Mesendoderm (in vitro differentiated cells): ENCODE measurements around the gene PCNX1.
"Not testable (repeated sequence)": the region's sequence is repeated elsewhere in the genome, so short reads cannot be mapped to it uniquely, and the experiment has no call there.

Source experiments
- DNase-seq: peaks from one replicate; pipeline ENCODE4 v3.0.0; 2013
- H2AK5ac ChIP-seq: 2 replicates; pipeline ENCODE4 v1.6.1; 2013; ENCODE audit warnings: low read length, inconsistent platforms
- H2BK120ac ChIP-seq: 2 replicates; pipeline ENCODE4 v1.6.1; 2013; ENCODE audit warnings: low read depth, mild to moderate bottlenecking, low read length, moderate library complexity, mixed read lengths
- H2BK15ac ChIP-seq: replicated peaks from 2 replicates; pipeline ENCODE4 v1.6.1; 2013; ENCODE audit warnings: low read depth, mild to moderate bottlenecking, moderate library complexity
- H2BK5ac ChIP-seq: 2 replicates; pipeline ENCODE4 v1.6.1; 2013; ENCODE audit warnings: low read length, inconsistent platforms
- H3K18ac ChIP-seq: 2 replicates; pipeline ENCODE4 v1.6.1; 2013; ENCODE audit warnings: mild to moderate bottlenecking, low read length, mixed read lengths
- H3K23ac ChIP-seq: one replicate; pipeline ENCODE4 v1.6.1; 2013; ENCODE audit warnings: low read length
- H3K27ac ChIP-seq: 2 replicates; pipeline ENCODE4 v1.5.1; 2013; ENCODE audit warnings: low read depth, mild to moderate bottlenecking, inconsistent platforms, low read length, moderate library complexity
- H3K27me3 ChIP-seq: 2 replicates; pipeline ENCODE4 v1.6.1; 2013; ENCODE audit warnings: low read length, control low read depth, mild to moderate bottlenecking, inconsistent platforms; ENCODE audit not compliant: insufficient read depth, poor library complexity
- H3K36me3 ChIP-seq: 2 replicates; pipeline ENCODE4 v1.6.1; 2013; ENCODE audit warnings: low read length, inconsistent platforms; ENCODE audit not compliant: control insufficient read depth, insufficient read depth
- H3K4ac ChIP-seq: one replicate; pipeline ENCODE4 v1.6.1; 2013; ENCODE audit warnings: low read depth, mild to moderate bottlenecking, low read length, moderate library complexity
- H3K4me1 ChIP-seq: 2 replicates; pipeline ENCODE4 v1.6.1; 2013; ENCODE audit warnings: low read depth, low read length, inconsistent platforms; ENCODE audit not compliant: control insufficient read depth
- H3K4me2 ChIP-seq: 2 replicates; pipeline ENCODE4 v1.6.1; 2013; ENCODE audit warnings: low read length
- H3K4me3 ChIP-seq: 2 replicates; pipeline ENCODE4 v1.5.1; 2013; ENCODE audit warnings: mild to moderate bottlenecking, low read length
- H3K56ac ChIP-seq: one replicate; pipeline ENCODE4 v1.6.1; 2013; ENCODE audit warnings: low read length
- H3K79me1 ChIP-seq: 2 replicates; pipeline ENCODE4 v1.6.1; 2013; ENCODE audit warnings: low read length, inconsistent platforms
- H3K79me2 ChIP-seq: 2 replicates; pipeline ENCODE4 v1.6.1; 2013; ENCODE audit warnings: mild to moderate bottlenecking, low read length; ENCODE audit not compliant: control insufficient read depth, insufficient read depth
- H3K9ac ChIP-seq: 2 replicates; pipeline ENCODE4 v1.6.1; 2013; ENCODE audit warnings: low read length, inconsistent platforms
- H4K5ac ChIP-seq: one replicate; pipeline ENCODE4 v1.6.1; 2013; ENCODE audit warnings: low read length
- H4K8ac ChIP-seq: one replicate; pipeline ENCODE4 v1.6.1; 2013; ENCODE audit warnings: low read depth, mild to moderate bottlenecking, control low read depth, low read length, moderate library complexity
- WGBS: extraction: QIAGEN DNeasy Blood & Tissue Kit; methylation state at CpG from one replicate; pipeline ENCODE4 v1.1.7; 2013; ENCODE audit warnings: low lambda C conversion rate, missing lambda C conversion rate; ENCODE audit not compliant: insufficient coverage; ENCODE audit errors: extremely low coverage; 5-methylcytosine and 5-hydroxymethylcytosine counted together

PCNX1 gene

GRCh38 chr14:71142375-71143038, 235.2 kb downstream of the PCNX1 start:
- no peaks in the 10 kb centered on the region for H3K27me3 ChIP-seq
- no peak overlapping the region for H3K4me3 ChIP-seq
- no peak overlapping the region for H3K56ac ChIP-seq
- no peak overlapping the region for H4K5ac ChIP-seq
- H3K79me1 ChIP-seq = no peaks in the 10 kb centered on the region
- no peak overlapping the region for H4K8ac ChIP-seq
- no CpG with 5 or more reads among the region's 3 CpGs for WGBS
- no peak overlapping the region for H2BK15ac ChIP-seq
- DNase-seq = peak; percentile 24
- no peak overlapping the region for H2AK5ac ChIP-seq
- peaks cover 4% of the 10 kb centered on the region for H3K4me1 ChIP-seq
- no peak overlapping the region for H3K4ac ChIP-seq
- no peak overlapping the region for H2BK120ac ChIP-seq
- no peak overlapping the region for H3K9ac ChIP-seq
- no peak overlapping the region for H3K18ac ChIP-seq
- H3K4me2 ChIP-seq = no peak overlapping the region
- no peak overlapping the region for H3K23ac ChIP-seq
- H3K36me3 ChIP-seq = no peaks in the 10 kb centered on the region
- no peak overlapping the region for H2BK5ac ChIP-seq
- H3K27ac ChIP-seq = no peak overlapping the region
- no peaks in the 10 kb centered on the region for H3K79me2 ChIP-seq

GRCh38 chr14:71143381-71144290, 236.4 kb downstream of the PCNX1 start:
- peak overlapping the region; percentile 13 for H2AK5ac ChIP-seq
- no peak overlapping the region for H4K5ac ChIP-seq
- no CpG with 5 or more reads among the region's 9 CpGs for WGBS
- no peaks in the 10 kb centered on the region for H3K27me3 ChIP-seq
- H3K36me3 ChIP-seq = no peaks in the 10 kb centered on the region
- no peak overlapping the region for H3K4me2 ChIP-seq
- H2BK15ac ChIP-seq = no peak overlapping the region
- no peaks in the 10 kb centered on the region for H3K79me2 ChIP-seq
- peak overlapping the region; percentile 53 for H3K56ac ChIP-seq
- peaks cover 4% of the 10 kb centered on the region for H3K4me1 ChIP-seq
- H2BK5ac ChIP-seq = peak overlapping the region; percentile 69
- DNase-seq = peak; percentile 88
- H3K4me3 ChIP-seq = no peak overlapping the region
- H3K18ac ChIP-seq = no peak overlapping the region
- no peak overlapping the region for H3K23ac ChIP-seq
- H3K79me1 ChIP-seq = no peaks in the 10 kb centered on the region
- peak overlapping the region; percentile 3 for H2BK120ac ChIP-seq
- H4K8ac ChIP-seq = no peak overlapping the region
- H3K27ac ChIP-seq = no peak overlapping the region
- H3K4ac ChIP-seq = no peak overlapping the region
- no peak overlapping the region for H3K9ac ChIP-seq

DNA sequence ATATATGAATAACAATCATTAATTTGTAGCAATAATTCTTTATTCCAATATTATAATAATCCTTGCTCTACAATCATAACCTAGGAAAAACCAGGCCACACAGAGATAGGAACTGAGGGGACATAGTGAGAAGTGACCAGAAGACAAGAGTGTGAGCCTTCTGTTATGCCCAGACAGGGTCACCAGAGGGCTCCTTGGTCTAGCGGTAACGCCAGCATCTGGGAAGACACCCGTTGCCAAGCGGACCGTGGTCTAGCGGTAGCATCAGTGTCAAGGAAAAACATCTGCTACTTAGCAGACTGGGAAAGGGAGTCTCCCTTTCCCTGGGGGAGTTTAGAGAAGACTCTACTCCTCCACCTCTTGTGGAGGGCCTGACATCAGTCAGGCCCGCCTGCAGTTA, 240.1 kb downstream of the PCNX1 start:
- H2BK5ac ChIP-seq, H3K36me3 ChIP-seq, H3K4me3 ChIP-seq, H3K79me1 ChIP-seq, H3K27ac ChIP-seq, H3K9ac ChIP-seq, H4K8ac ChIP-seq, H3K56ac ChIP-seq, H3K4me2 ChIP-seq, H4K5ac ChIP-seq, H2BK120ac ChIP-seq, H3K4me1 ChIP-seq, H3K18ac ChIP-seq, H2AK5ac ChIP-seq, H3K27me3 ChIP-seq, DNase-seq, H3K4ac ChIP-seq, H2BK15ac ChIP-seq, H3K23ac ChIP-seq, H3K79me2 ChIP-seq: not testable (repeated sequence)
- WGBS = no CpG with 5 or more reads among the region's 7 CpGs

DNA sequence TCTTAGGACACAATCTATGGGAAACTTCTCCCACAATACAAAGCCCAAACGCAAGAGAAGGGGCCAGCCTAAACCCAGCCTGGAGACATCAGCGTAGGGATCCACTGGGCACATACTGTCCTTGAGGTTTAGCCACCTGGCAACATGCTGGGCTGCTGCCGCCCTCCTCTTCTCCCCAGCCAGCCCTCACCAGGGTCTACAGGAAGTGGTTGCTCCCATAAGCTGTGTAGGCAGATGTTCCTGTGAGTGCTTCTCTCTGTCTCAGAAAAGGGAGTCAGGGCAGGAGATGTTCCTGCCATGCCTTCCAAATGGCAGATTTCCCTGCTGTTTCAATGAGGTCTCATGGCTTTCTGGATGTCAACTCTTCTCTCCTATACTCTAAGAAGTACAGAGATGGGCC, 241.4 kb downstream of the PCNX1 start:
- Histone ChIP-seq H2BK120ac (no peak overlapping the region), H3K23ac (no peak overlapping the region), H3K36me3 (no peaks in the 10 kb centered on the region), H4K8ac (no peak overlapping the region), H3K79me2 (no peaks in the 10 kb centered on the region), H3K79me1 (no peaks in the 10 kb centered on the region), H3K27me3 (no peaks in the 10 kb centered on the region), H3K4me2 (no peak overlapping the region), H3K27ac (no peak overlapping the region), H3K56ac (no peak overlapping the region), H2AK5ac (no peak overlapping the region), H3K4me1 (no peaks in the 10 kb centered on the region), H3K9ac (no peak overlapping the region), H3K4me3 (no peak overlapping the region), H2BK5ac (no peak overlapping the region), H4K5ac (no peak overlapping the region), H3K18ac (no peak overlapping the region), H2BK15ac (no peak overlapping the region), H3K4ac (no peak overlapping the region)
- no CpG with 5 or more reads among the region's 3 CpGs for WGBS
- no peak for DNase-seq

GRCh38 chr14:71150737-71151136, 243.5 kb downstream of the PCNX1 start:
- Histone ChIP-seq H2AK5ac (no peak overlapping the region), H3K79me1 (no peaks in the 10 kb centered on the region), H3K4ac (no peak overlapping the region), H3K9ac (no peak overlapping the region), H3K56ac (no peak overlapping the region), H3K79me2 (no peaks in the 10 kb centered on the region), H2BK5ac (no peak overlapping the region), H4K8ac (no peak overlapping the region), H3K4me2 (no peak overlapping the region), H2BK120ac (no peak overlapping the region), H4K5ac (no peak overlapping the region), H3K23ac (no peak overlapping the region), H2BK15ac (no peak overlapping the region), H3K4me3 (no peak overlapping the region), H3K36me3 (no peaks in the 10 kb centered on the region), H3K27ac (no peak overlapping the region), H3K18ac (no peak overlapping the region), H3K27me3 (no peaks in the 10 kb centered on the region), H3K4me1 (no peaks in the 10 kb centered on the region)
- WGBS = no CpG with 5 or more reads among the region's 5 CpGs
- no peak for DNase-seq
